HepG2 (cell line): ENCODE results near the gene PPP4R1. TPM values are rescaled to one million over a fixed set of nuclear protein-coding genes. Genes with fewer than 3 reads are reported as not detected.

Experiments used
- CREM ChIP-seq, 2 experiments: sonication (generic) in 1 of 2; formaldehyde crosslinking in 1 of 2; IDR thresholded peaks; 2 replicates each; pipeline versions ENCODE4 v1.4.0 to v1.6.1; 2016 to 2020; ENCODE audit warnings: antibody characterized with exemption in 1 of 2, mild to moderate bottlenecking in 1 of 2, missing genetic modification reagents in 1 of 2
- CTCF ChIP-seq: sonication (generic); formaldehyde crosslinking; IDR thresholded peaks from 2 replicates; pipeline ENCODE4 v1.5.0; 2020; ENCODE audit warnings: mild to moderate bottlenecking, missing genetic modification reagents, moderate library complexity
- HIVEP1 ChIP-seq: sonication (generic); formaldehyde crosslinking; IDR thresholded peaks from 2 replicates; pipeline ENCODE4 v1.4.0; 2020; ENCODE audit warnings: mild to moderate bottlenecking, missing genetic modification reagents
- HOXD1 ChIP-seq: sonication (generic); formaldehyde crosslinking; IDR thresholded peaks from 2 replicates; pipeline ENCODE4 v1.5.0; 2020; ENCODE audit warnings: missing genetic modification reagents
- MEIS1 ChIP-seq: sonication (generic); formaldehyde crosslinking; IDR thresholded peaks from 2 replicates; pipeline ENCODE4 v1.9.0; 2021; ENCODE audit warnings: mild to moderate bottlenecking, missing genetic modification reagents, moderate library complexity, borderline replicate concordance
- NR3C1 ChIP-seq: sonication (generic); formaldehyde crosslinking; IDR thresholded peaks from 2 replicates; pipeline ENCODE4 v1.4.0; 2020; ENCODE audit warnings: missing genetic modification reagents
- ONECUT2 ChIP-seq: sonication (generic); formaldehyde crosslinking; IDR thresholded peaks from 2 replicates; pipeline ENCODE4 v1.4.0; 2020; ENCODE audit warnings: missing genetic modification reagents
- PAX8 ChIP-seq: sonication (generic); formaldehyde crosslinking; IDR thresholded peaks from 2 replicates; pipeline ENCODE4 v1.8.0; 2022; ENCODE audit warnings: mild to moderate bottlenecking, missing genetic modification reagents, borderline replicate concordance
- POGZ ChIP-seq: sonication (generic); formaldehyde crosslinking; IDR thresholded peaks from 2 replicates; pipeline ENCODE4 v1.4.0; 2020; ENCODE audit warnings: mild to moderate bottlenecking, missing genetic modification reagents
- RAD21 ChIP-seq: fragments of 450-650 bp; formaldehyde crosslinking; IDR thresholded peaks from 2 replicates; pipeline ENCODE4 v1.5.0; 2020; ENCODE audit warnings: mild to moderate bottlenecking
- SMC3 ChIP-seq: IDR thresholded peaks from 2 replicates; pipeline ENCODE4 v1.6.1; 2011; ENCODE audit warnings: low read length, improper control_type of control experiment
- STAG1 ChIP-seq: sonication (generic); formaldehyde crosslinking; IDR thresholded peaks from 2 replicates; pipeline ENCODE4 v1.4.0; 2020; ENCODE audit warnings: missing genetic modification reagents
- TSC22D2 ChIP-seq: sonication (generic); formaldehyde crosslinking; IDR thresholded peaks from 2 replicates; pipeline ENCODE4 v1.5.1; 2020; ENCODE audit warnings: missing genetic modification reagents, mild to moderate bottlenecking, borderline replicate concordance
- WIZ ChIP-seq: sonication (generic); formaldehyde crosslinking; IDR thresholded peaks from 2 replicates; pipeline ENCODE4 v1.5.1; 2020; ENCODE audit warnings: mild to moderate bottlenecking, missing genetic modification reagents
- ZMAT5 ChIP-seq: sonication (generic); formaldehyde crosslinking; IDR thresholded peaks from 2 replicates; pipeline ENCODE4 v1.5.0; 2020; ENCODE audit warnings: mild to moderate bottlenecking, low read depth, missing genetic modification reagents, borderline replicate concordance
- ZNF383 ChIP-seq: sonication (generic); formaldehyde crosslinking; IDR thresholded peaks from 2 replicates; pipeline ENCODE4 v1.4.0; 2020; ENCODE audit warnings: missing genetic modification reagents, mild to moderate bottlenecking, borderline replicate concordance
- ZNF572 ChIP-seq: sonication (generic); formaldehyde crosslinking; IDR thresholded peaks from 2 replicates; pipeline ENCODE4 v1.5.1; 2020; ENCODE audit warnings: mild to moderate bottlenecking, missing genetic modification reagents
- polyA plus RNA-seq, 8 experiments: library from polyadenylated mRNA; depleted of rRNA in 3 of 8; stranded (reverse) in 7 of 8; unstranded in 1 of 8; fragments of >200 nt; fragmentation: Illumina TruSeq in 4 of 8; extraction: Trizol in 4 of 8; gene quantifications; 2 replicates each; pipeline versions ENCODE4 v1.2.1 to v1.2.3, GENCODE V29; 2011 to 2016; ENCODE audit warnings: low read depth in 4 of 8, missing spikeins in 1 of 8, mixed read lengths in 1 of 8; ENCODE audit not compliant: insufficient read depth in 1 of 8
- total RNA-seq, 5 experiments: library from RNA; depleted of rRNA; stranded (reverse); fragments of >200 nt; fragmentation: Illumina TruSeq; extraction: Trizol; gene quantifications; 2 replicates each; pipeline ENCODE4 v1.2.3, GENCODE V29; 2016; ENCODE audit warnings: low read depth in 1 of 5
- TF ChIP-seq, protein P1 (sequence below): sonication (generic); formaldehyde crosslinking; IDR thresholded peaks from 2 replicates; pipeline ENCODE4 v1.5.1; 2020; ENCODE audit warnings: mild to moderate bottlenecking, missing genetic modification reagents, borderline replicate concordance
- TF ChIP-seq, protein P2 (sequence below): sonication (generic); formaldehyde crosslinking; IDR thresholded peaks from 2 replicates; pipeline ENCODE4 v1.4.0; 2020; ENCODE audit warnings: missing genetic modification reagents, borderline replicate concordance

PPP4R1 gene
- total and polyA plus RNA-seq, 2 of the 13 experiments (the other 11 are each of a cell fraction or from before 2014, with no cell fraction given): 66.5 to 72.4 TPM

DNA sequence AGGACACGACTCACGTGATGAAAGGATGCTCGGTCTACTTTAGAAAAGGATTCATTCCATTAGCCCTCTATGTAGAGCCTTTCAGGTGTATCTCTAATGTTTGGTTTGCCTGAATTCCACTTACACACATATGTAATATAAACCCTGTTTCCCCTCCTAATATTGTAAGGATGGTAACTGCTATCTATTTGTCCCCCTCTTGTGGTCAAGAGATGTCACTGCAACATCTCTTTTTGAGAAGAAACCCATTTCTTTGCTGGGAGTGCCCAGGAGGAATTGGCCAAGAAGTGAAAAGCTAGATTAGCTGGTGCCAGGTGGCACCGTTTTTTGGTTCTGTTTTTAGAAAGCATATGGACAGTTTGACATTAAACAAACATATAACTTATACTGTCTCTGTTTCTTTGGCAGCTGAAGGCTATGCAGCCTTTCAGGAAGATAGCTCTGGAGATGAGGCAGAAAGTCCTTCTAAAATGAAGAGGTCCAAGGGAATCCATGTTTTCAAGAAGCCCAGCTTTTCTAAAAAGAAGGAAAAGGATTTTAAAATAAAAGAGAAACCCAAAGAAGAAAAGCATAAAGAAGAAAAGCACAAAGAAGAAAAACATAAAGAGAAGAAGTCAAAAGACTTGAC lies 97.8 kb downstream of the PPP4R1 start (continued):
- TF ChIP-seq, protein P1, sequence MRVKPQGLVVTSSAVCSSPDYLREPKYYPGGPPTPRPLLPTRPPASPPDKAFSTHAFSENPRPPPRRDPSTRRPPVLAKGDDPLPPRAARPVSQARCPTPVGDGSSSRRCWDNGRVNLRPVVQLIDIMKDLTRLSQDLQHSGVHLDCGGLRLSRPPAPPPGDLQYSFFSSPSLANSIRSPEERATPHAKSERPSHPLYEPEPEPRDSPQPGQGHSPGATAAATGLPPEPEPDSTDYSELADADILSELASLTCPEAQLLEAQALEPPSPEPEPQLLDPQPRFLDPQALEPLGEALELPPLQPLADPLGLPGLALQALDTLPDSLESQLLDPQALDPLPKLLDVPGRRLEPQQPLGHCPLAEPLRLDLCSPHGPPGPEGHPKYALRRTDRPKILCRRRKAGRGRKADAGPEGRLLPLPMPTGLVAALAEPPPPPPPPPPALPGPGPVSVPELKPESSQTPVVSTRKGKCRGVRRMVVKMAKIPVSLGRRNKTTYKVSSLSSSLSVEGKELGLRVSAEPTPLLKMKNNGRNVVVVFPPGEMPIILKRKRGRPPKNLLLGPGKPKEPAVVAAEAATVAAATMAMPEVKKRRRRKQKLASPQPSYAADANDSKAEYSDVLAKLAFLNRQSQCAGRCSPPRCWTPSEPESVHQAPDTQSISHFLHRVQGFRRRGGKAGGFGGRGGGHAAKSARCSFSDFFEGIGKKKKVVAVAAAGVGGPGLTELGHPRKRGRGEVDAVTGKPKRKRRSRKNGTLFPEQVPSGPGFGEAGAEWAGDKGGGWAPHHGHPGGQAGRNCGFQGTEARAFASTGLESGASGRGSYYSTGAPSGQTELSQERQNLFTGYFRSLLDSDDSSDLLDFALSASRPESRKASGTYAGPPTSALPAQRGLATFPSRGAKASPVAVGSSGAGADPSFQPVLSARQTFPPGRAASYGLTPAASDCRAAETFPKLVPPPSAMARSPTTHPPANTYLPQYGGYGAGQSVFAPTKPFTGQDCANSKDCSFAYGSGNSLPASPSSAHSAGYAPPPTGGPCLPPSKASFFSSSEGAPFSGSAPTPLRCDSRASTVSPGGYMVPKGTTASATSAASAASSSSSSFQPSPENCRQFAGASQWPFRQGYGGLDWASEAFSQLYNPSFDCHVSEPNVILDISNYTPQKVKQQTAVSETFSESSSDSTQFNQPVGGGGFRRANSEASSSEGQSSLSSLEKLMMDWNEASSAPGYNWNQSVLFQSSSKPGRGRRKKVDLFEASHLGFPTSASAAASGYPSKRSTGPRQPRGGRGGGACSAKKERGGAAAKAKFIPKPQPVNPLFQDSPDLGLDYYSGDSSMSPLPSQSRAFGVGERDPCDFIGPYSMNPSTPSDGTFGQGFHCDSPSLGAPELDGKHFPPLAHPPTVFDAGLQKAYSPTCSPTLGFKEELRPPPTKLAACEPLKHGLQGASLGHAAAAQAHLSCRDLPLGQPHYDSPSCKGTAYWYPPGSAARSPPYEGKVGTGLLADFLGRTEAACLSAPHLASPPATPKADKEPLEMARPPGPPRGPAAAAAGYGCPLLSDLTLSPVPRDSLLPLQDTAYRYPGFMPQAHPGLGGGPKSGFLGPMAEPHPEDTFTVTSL: no peak
- TF ChIP-seq TSC22D2 (CRISPR knock-in tag): no peak
- TF ChIP-seq NR3C1 (CRISPR knock-in tag): no peak
- TF ChIP-seq HIVEP1 (CRISPR knock-in tag): no peak
- no peak for TF ChIP-seq ZNF383 (CRISPR knock-in tag)
- TF ChIP-seq SMC3: peak; percentile 83
- TF ChIP-seq ZNF572 (CRISPR knock-in tag): no peak
- no peak for TF ChIP-seq ZMAT5 (CRISPR knock-in tag)
- TF ChIP-seq WIZ (CRISPR knock-in tag): no peak
- TF ChIP-seq, protein P2, sequence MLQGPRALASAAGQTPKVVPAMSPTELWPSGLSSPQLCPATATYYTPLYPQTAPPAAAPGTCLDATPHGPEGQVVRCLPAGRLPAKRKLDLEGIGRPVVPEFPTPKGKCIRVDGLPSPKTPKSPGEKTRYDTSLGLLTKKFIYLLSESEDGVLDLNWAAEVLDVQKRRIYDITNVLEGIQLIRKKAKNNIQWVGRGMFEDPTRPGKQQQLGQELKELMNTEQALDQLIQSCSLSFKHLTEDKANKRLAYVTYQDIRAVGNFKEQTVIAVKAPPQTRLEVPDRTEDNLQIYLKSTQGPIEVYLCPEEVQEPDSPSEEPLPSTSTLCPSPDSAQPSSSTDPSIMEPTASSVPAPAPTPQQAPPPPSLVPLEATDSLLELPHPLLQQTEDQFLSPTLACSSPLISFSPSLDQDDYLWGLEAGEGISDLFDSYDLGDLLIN (CRISPR knock-in tag): no peak
- no peak for TF ChIP-seq ONECUT2 (CRISPR knock-in tag)
- peak; percentile 82 for TF ChIP-seq STAG1
- no peak for TF ChIP-seq PAX8 (CRISPR knock-in tag)
- TF ChIP-seq MEIS1: no peak
- peak; percentile 56; the same call in 1 of the 2 replicates for TF ChIP-seq RAD21 (CRISPR knock-in tag)
- no peak for TF ChIP-seq CREM (IDR thresholded peaks at IDR 0.05)
- no peak for TF ChIP-seq CREM (CRISPR knock-in tag; IDR thresholded peaks at IDR 0.05)
- peak; percentile 79 for TF ChIP-seq CTCF (CRISPR knock-in tag)
- no peak for TF ChIP-seq HOXD1 (CRISPR knock-in tag)
- TF ChIP-seq POGZ (CRISPR knock-in tag): peak; percentile 40; the same call in 1 of the 2 replicates
